ENCODE data around the gene PES1. TPM values are rescaled to one million over a fixed set of nuclear protein-coding genes. Genes with fewer than 3 reads are reported as not detected.

The PES1 gene
- total RNA-seq, 1 donor from 2014 or later = 108 TPM

DNA sequence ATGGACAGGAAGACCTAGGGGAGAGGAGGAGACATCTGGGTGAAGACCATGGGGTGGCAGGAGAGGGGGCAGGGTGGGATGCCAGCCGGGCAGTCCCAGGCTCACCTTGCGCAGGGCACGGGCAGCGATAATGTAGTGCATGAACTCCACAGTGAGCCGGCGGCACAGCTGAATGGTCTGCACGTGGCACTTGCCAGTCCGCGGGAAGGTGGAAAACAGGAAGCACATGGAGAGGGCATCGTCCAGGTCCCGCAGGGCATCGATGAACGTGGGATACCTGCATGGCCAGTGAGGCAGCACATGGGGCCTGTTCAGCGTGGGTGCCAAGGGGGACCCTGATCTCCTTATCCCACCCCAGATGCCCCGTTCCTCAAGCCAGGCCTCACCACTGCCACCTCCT lies 7.3 kb downstream of the PES1 start:
- no peaks in the 10 kb centered on the region for H3K27me3 ChIP-seq (ENCODE audit: control insufficient read depth, insufficient read depth, low read length)
- TF ChIP-seq, protein P1, sequence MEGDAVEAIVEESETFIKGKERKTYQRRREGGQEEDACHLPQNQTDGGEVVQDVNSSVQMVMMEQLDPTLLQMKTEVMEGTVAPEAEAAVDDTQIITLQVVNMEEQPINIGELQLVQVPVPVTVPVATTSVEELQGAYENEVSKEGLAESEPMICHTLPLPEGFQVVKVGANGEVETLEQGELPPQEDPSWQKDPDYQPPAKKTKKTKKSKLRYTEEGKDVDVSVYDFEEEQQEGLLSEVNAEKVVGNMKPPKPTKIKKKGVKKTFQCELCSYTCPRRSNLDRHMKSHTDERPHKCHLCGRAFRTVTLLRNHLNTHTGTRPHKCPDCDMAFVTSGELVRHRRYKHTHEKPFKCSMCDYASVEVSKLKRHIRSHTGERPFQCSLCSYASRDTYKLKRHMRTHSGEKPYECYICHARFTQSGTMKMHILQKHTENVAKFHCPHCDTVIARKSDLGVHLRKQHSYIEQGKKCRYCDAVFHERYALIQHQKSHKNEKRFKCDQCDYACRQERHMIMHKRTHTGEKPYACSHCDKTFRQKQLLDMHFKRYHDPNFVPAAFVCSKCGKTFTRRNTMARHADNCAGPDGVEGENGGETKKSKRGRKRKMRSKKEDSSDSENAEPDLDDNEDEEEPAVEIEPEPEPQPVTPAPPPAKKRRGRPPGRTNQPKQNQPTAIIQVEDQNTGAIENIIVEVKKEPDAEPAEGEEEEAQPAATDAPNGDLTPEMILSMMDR (IDR thresholded peaks at IDR 0.05; ENCODE audit: insufficient read depth, low read length, severe bottlenecking) = no peak
- DNase-seq (ENCODE audit: low read depth) = no peak
- no peak overlapping the region for H3K4me3 ChIP-seq (ENCODE audit: low read depth, low read length)
- FAIRE-seq = no peak
- peaks cover 61% of the 10 kb centered on the region for H3K36me3 ChIP-seq (ENCODE audit: control insufficient read depth, insufficient read depth, low read length)

DNA sequence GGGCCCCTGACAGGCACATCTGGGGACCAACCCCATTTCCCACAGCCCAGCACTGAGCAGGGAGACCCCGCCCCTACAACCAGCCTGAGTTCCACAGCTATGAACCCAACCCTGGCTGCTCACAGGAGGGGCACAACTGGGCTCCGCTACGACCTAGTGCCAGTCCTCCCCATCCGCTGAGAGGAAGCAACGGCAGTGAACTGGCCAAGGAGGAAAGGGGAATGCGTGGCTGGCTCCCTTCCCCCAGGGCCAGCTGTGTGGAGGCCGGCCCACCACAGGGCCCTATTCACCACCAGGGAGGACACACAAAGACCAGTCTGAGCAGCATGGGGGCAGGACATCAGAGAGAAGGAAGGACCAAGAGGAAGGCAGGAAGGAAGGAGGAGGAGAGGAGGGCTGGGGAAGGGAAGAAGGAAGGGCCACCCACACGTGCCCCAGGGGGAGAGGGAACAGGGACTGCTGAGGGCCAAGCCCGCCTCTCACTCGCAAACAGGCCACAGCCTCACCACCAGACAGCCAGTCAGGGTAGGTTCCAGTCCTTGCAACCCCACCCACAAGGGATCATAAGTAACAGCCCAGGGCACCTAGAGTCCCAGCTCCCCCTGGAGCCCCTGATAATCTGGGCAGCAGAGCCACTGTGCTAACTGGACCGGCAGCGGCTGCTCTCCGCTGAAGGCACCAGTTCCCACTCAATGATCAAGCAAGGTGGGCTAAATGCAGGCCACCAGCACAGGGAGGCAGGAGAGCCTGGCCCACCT lies 8.7 kb downstream of the PES1 start:
- TF ChIP-seq, protein P1 (IDR thresholded peaks at IDR 0.05; ENCODE audit: insufficient read depth, low read length, severe bottlenecking) = no peak
- Histone ChIP-seq H3K36me3 (ENCODE audit: control insufficient read depth, insufficient read depth, low read length) (peaks cover 63% of the 10 kb centered on the region), H3K27me3 (ENCODE audit: control insufficient read depth, insufficient read depth, low read length) (no peaks in the 10 kb centered on the region), H3K4me3 (ENCODE audit: low read depth, low read length) (no peak overlapping the region)
- DNase-seq (ENCODE audit: low read depth) (no peak), FAIRE-seq (no peak)

DNA sequence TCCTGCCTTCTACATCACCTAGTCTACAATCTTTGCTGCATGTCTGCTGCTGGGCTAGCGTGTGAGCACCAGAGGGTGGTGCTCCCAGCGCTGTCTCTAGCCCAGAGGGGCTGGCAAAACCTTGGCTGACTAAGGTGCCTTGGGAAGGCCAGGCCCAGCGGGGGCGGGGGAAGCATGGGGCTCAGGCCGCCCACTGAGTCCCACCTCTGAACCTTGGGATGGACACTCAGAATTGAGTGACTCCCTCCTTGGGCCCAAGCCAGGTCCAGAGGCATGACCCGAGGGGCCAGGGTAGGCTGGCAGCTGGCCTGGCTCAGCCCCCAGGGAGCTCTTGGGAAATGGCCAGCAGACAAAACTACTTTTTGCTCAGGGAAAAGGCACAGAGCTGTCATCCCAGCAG lies 9.7 kb downstream of the PES1 start:
- no peak for DNase-seq (ENCODE audit: low read depth)
- Histone ChIP-seq H3K36me3 (ENCODE audit: control insufficient read depth, insufficient read depth, low read length) (peaks cover 60% of the 10 kb centered on the region), H3K27me3 (ENCODE audit: control insufficient read depth, insufficient read depth, low read length) (no peaks in the 10 kb centered on the region), H3K4me3 (ENCODE audit: low read depth, low read length) (no peak overlapping the region)
- TF ChIP-seq, protein P1 (IDR thresholded peaks at IDR 0.05; ENCODE audit: insufficient read depth, low read length, severe bottlenecking) = no peak
- FAIRE-seq = no peak

DNA sequence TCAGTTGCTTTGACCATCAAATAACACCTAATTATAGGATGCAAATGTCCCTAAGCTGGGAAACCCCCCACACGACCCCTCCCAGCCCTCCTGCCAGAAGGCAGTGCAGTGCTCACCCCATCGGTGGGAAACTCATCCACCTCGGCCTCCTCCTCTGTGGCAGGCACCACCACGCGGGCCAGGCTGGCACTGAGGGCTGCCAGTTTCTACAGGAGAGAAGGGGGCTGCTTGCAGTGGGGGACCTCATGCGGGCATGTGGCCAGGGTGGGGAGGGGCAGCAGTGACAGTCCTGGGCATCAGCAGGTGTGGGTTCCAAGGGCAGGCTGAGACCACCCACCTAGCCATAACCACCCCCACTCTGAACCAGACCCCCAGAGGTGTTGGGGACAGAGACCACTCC lies 10.8 kb downstream of the PES1 start:
- H3K27me3 ChIP-seq (ENCODE audit: control insufficient read depth, insufficient read depth, low read length) = no peaks in the 10 kb centered on the region
- DNase-seq (ENCODE audit: low read depth) (no peak), FAIRE-seq (no peak)
- peaks cover 59% of the 10 kb centered on the region for H3K36me3 ChIP-seq (ENCODE audit: control insufficient read depth, insufficient read depth, low read length)
- no peak overlapping the region for H3K4me3 ChIP-seq (ENCODE audit: low read depth, low read length)
- TF ChIP-seq, protein P1 (IDR thresholded peaks at IDR 0.05; ENCODE audit: insufficient read depth, low read length, severe bottlenecking) = no peak

DNA sequence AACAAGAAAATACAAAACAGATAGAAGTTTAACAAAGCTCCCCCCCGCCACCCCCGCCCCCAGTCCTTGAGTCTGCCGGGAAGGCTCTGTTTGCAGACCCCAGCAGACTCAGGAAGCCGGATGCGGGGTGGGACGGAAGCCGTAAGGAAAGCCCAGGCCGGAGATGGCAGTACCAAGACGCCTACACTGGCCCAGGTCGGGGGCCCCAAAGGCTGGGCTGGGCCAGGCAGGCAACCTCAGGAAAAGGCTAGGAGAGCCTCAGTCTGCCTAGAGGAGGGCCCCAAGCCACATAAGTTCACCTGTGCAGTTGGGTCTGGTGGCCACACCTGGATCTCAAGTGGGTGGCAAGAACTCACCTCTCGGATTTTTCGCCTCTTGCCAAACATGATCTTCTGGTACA lies 13.2 kb downstream of the PES1 start:
- TF ChIP-seq, protein P1 (IDR thresholded peaks at IDR 0.05; ENCODE audit: insufficient read depth, low read length, severe bottlenecking) = no peak
- FAIRE-seq = no peak
- H3K36me3 ChIP-seq (ENCODE audit: control insufficient read depth, insufficient read depth, low read length) = peaks cover 49% of the 10 kb centered on the region
- no peak overlapping the region for H3K4me3 ChIP-seq (ENCODE audit: low read depth, low read length)
- DNase-seq (ENCODE audit: low read depth) = no peak
- H3K27me3 ChIP-seq (ENCODE audit: control insufficient read depth, insufficient read depth, low read length) = peaks cover 2% of the 10 kb centered on the region

DNA sequence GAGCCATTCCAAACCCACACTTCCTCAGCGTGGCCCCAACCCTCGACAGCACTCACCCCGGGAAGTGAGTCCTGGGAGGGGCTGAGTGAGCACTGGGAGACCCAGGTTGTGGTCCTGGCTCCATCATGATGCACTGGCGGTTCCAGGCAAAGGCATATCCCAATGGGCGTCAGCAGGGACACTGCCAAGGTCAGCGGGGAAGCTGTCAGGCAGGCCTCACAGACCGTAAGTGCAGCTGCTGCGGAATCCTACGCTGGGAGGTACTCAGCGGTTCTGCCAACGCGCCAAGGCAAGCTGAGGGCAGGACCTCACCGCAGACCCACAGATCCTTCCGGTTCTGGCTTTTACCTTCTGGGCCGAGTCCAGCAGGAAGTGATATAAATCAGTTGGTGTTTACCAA lies 15.9 kb downstream of the PES1 start:
- peaks cover 33% of the 10 kb centered on the region for H3K36me3 ChIP-seq (ENCODE audit: control insufficient read depth, insufficient read depth, low read length)
- H3K4me3 ChIP-seq (ENCODE audit: low read depth, low read length) = no peak overlapping the region
- H3K27me3 ChIP-seq (ENCODE audit: control insufficient read depth, insufficient read depth, low read length) = peaks cover 2% of the 10 kb centered on the region
- TF ChIP-seq, protein P1 (IDR thresholded peaks at IDR 0.05; ENCODE audit: insufficient read depth, low read length, severe bottlenecking) = no peak
- DNase-seq (ENCODE audit: low read depth) (no peak), FAIRE-seq (peak; percentile 68)
